HG03521 (cell line): ENCODE data around the gene LKAAEAR1.

Experiments
- ATAC-seq: cut with Tn5 transposase; IDR thresholded peaks from one replicate; pipeline ENCODE4 v1.9.1; 2021; ENCODE audit warnings: mild to moderate bottlenecking, moderate library complexity; ENCODE audit not compliant: unreplicated experiment

LKAAEAR1 gene

DNA sequence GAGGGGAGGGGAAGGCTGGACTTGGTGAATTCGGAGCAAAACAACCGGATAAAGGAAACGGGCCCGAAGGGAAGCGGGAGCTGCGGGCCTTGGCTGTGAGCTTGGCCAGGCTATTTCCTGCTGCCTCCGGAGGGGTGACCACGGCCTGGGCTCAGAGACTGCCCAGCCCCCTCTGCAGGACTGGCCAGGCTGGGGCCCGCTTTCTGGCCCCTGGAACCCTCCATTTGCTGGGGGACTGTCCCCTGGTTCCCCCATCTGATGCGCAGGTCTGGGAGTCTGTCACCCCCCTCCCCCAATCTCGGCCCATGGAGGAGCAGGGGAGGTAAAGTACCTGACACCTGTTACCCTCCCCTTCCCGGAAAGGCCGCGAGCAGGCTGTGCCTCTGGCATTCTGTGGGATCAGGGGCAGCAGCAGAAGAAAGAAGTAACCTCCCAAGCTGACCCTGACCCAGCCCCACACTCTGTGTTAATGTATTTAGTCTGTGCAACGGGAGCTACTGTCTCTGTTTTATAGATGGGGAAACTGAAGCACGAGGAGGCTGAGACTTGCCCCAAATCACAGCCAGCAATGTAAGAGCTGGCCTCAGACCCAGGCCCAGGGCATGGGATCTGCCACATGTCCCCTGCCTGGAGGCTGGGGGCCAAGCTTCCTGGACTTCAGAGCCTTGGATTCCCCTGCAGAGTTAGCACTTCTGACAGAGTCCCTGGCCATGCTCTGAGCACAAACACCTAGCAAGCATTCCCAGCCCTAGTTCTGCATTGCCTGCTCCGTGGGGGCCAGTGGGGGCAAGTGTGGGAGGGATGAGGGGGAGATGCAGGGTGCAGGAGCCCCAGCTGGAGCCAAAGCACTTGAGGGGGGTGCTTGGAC lies 44.7 kb downstream of the LKAAEAR1 start:
- no peak for ATAC-seq

DNA sequence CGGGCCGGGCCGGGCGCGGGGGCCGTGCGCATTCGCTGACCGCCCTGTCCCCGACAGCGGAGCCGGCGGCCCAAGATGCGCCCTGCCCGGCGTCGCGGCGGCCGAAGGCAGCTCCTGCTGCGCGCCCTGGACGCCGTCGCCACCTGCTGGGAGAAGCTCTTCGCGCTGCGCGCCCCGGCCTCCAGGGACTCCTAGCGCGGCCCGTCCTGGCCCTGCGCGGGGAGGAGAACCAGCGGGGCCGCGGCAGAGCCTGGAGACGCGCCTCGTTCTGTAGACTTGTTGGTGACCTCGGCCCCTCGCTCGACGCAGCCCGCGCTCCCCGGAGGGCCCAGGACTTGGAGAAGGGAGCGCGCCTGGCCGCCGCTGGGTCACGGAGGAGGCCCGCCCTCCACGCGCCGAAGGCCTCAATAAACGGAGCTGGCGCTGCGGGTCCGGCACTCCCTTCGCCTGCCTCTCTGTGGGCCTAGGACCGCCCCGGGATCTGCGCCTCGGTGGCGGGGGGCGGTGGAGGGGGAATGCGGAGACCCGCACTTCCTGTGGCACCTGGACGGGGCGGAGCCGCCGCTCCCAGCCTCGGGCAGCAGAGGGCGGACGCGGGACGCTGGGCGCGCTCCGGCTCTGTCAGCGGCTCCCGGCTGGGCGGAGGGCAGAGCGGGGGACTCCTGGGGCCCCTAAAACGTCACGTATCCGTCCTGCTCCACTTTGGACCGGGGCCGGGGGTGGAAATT lies 45.5 kb downstream of the LKAAEAR1 start:
- peak; percentile 52 for ATAC-seq

DNA sequence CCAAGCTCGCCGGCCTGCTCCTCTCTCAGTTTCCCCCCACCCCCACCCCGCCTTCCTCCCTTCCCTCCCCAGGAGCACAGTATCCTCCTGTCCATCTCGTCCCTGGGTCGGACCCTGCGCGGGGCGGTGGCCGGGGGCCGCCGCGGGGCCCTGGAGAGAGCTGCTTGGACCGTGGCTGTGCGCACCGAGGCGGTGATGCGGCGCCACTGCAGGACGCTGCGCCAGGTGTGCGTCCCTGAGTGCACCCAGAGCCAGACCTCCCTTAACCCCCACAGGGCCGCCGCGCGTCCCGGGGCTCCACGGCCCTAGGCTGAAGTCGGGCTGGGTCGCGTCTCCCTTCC lies 46.0 kb downstream of the LKAAEAR1 start:
- peak; percentile 29 for ATAC-seq

GRCh38 chr20:64037498-64038213 lies 46.5 kb downstream of the LKAAEAR1 start:
- no peak for ATAC-seq

DNA sequence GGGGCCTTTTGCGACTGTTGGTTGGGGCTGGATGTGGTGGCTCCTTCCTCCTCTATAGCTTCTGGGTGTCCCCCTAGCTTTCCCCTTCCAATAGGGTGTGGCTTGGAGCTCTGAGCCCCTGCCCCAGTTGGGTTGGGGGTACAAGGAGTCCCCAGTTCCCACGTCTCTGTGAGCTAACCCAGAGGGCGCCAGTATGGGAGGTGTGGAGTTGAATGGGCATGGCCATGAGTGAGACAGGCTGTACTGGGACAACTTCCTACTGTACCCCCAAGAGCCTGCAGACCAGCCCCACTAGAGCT lies 47.0 kb downstream of the LKAAEAR1 start:
- ATAC-seq = no peak

DNA sequence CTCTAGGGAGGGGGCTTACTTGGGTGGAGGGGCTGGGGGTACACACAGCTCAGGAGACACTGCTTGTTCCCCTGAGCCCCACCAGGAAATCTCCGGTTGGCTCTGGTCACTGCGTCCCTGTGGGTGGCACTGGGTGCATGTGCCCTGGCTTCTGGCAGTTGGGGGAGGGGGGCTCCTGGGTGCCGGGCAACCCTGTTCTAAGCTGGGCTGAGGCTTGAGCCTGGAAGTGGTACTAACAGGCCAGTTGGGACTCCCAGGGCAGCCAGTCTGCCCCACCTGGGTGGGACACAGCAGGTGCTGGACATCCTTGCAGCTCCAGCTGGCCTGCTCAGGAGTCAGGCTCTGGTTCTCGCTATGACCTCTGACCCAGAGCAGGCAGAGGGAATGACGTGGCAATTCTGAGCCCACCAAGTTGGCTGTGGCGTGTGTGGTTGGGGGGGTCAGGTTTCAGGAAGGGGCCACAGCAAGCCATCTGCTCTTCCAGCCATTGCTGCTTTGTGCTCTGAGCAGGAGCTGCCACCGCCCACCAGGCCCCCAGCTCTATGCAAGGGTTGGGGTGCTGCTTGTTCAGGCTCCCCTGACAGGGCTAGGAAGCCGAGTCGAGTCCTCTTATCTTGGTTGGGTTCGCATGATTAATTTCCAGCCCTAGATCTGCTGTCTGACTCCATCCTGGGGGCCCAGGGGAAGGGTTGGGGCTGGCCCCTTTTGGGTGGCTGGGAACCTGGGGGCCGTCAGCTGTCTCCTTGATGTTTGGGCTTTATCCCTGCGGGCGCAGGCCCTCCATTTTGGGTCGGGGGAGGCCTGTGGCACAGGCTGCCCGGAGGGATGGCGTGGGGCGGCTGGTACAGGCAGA lies 47.6 kb downstream of the LKAAEAR1 start:
- ATAC-seq = no peak

GRCh38 chr20:64035933-64036345 lies 48.3 kb downstream of the LKAAEAR1 start, which contains the start of gene C20orf204:
Gene C20orf204 (plus strand): TSS chr20:64036182. CDS start chr20:64036324, 142 bp downstream.
- no peak for ATAC-seq

DNA sequence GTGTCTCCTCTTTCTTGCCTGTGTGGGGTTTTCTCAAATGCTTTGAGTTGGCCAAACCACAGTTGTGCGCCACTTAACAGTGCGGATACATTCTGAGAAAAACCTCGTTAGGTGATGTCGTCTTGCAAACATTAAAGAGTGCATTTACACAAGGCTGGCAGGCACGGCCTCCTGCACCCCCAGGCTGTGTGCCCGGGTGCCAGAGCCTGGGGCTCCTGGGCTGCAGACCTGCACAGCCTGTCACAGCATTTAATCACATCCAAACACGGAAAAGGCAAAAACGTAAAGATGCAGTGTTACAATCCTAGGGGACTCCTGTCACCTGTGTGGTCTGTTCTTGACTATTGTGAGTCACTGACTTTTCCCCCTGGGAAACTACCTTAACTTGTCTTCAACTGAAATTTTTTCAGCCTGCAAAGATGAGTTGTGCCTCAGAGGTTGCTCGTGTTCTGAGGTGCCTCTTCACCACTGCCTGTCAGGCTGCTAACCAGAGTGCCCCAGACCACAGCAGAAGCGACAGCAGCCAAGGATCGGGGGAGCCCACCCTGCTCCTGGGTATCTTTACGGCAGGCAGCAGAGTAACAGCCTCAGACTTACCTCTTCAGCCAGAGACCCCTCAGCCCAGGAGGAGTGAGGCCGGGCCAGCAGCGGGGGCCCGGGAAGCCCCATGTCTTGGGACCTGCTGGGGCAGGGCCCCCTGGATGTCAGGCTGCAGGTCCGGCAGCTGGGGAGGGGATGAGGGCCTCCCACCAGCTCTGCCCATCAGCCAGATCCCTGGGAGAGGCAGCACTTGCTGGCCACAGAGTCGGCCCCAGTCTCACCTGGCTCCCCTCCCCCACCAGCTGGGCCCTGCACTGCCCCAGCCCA lies 48.9 kb downstream of the LKAAEAR1 start:
- ATAC-seq = no peak

DNA sequence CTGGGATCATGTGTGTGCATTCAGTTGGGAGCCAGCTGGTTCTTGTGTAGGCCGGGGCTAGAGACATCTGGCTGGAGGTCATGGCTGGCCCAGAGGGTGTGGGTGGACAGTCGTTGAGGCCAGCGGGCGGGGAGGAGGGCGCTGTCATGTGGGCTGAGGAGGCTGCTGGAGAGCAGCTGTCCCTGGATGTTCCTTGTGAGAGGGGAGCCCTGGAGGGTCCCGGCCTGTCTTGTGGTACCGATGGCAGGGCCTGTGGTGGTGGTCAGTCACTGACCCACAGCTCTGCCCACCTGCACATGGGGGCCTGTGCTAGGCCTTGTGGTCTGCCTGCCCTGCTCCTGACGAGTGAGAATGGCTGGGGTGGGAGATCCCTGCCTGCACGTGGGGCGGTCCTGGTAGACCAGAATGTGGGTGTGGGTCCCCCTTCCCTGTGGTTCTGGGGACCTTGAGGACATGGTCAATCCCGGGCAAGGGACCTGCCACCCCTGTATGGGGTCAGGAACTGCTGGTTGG lies 50.2 kb downstream of the LKAAEAR1 start:
- no peak for ATAC-seq
